TTC549 (cell line): Measurements from ENCODE around the gene REX1BD.
A peak's percentile ranks its signal among the peaks of the same experiment; 100 is the strongest.
"Not testable (repeated sequence)": the region's sequence is repeated elsewhere in the genome, so short reads cannot be mapped to it uniquely, and the experiment has no call there.

Experiments
- FAIRE-seq: peaks from 2 replicates; lab custom pipeline; 2012; peaks lifted over from hg19 to GRCh38; lab: Jason Lieb, UNC

The REX1BD gene

GRCh38 chr19:18588611-18589379 lies at the start of gene REX1BD:
Gene REX1BD (plus strand): TSS chr19:18588798. CDS start chr19:18588802, 4 bp downstream.
- no peak for FAIRE-seq

- FAIRE-seq = no peak
These were observed 49.2 kb upstream of the REX1BD start for GRCh38 chr19:18539372-18539771.

- FAIRE-seq = not testable (repeated sequence)
These were observed 48.4 kb upstream of the REX1BD start for GRCh38 chr19:18540200-18540599.

GRCh38 chr19:18541258-18541991 lies 47.2 kb upstream of the REX1BD start:
- no peak for FAIRE-seq

GRCh38 chr19:18541992-18542940 lies 46.3 kb upstream of the REX1BD start:
- FAIRE-seq = no peak

- no peak for FAIRE-seq
These were observed 45.4 kb upstream of the REX1BD start, which contains the start of gene FKBP8 for GRCh38 chr19:18542941-18543813. Gene FKBP8 (minus strand): TSS chr19:18543573. CDS start chr19:18541970, 1,603 bp downstream.

- FAIRE-seq = no peak
These were observed 44.7 kb upstream of the REX1BD start for GRCh38 chr19:18543814-18544475.

- FAIRE-seq = no peak
These were observed 37.0 kb upstream of the REX1BD start for GRCh38 chr19:18551631-18552030.

- peak; percentile 76 for FAIRE-seq
These were observed 31.0 kb upstream of the REX1BD start, which contains the start of gene KXD1 for GRCh38 chr19:18557411-18558201. Gene KXD1 (plus strand): TSS chr19:18557870. CDS start chr19:18562057, 4,187 bp downstream.

- FAIRE-seq = no peak
These were observed 30.4 kb upstream of the REX1BD start for GRCh38 chr19:18558202-18558555.

GRCh38 chr19:18558604-18559003 lies 30.0 kb upstream of the REX1BD start:
- no peak for FAIRE-seq

- no peak for FAIRE-seq
These were observed 28.9 kb upstream of the REX1BD start for GRCh38 chr19:18559685-18560084.

- FAIRE-seq = no peak
These were observed 26.5 kb upstream of the REX1BD start for GRCh38 chr19:18562086-18562485.

- no peak for FAIRE-seq
These were observed 21.6 kb upstream of the REX1BD start for GRCh38 chr19:18566953-18567352.

- no peak for FAIRE-seq
These were observed 20.2 kb upstream of the REX1BD start for GRCh38 chr19:18568367-18568766.

GRCh38 chr19:18571564-18572344 lies 16.8 kb upstream of the REX1BD start, which contains the start of gene UBA52:
Gene UBA52 (plus strand): TSS chr19:18571857. CDS start chr19:18573301, 1,444 bp downstream.
- peak; percentile 77 for FAIRE-seq

- FAIRE-seq = no peak
These were observed 13.8 kb upstream of the REX1BD start for GRCh38 chr19:18574691-18575291.

- FAIRE-seq = no peak
These were observed 12.2 kb upstream of the REX1BD start for GRCh38 chr19:18576383-18576782.
